ENCODE results near the gene ALDH8A1.

The ALDH8A1 gene

DNA sequence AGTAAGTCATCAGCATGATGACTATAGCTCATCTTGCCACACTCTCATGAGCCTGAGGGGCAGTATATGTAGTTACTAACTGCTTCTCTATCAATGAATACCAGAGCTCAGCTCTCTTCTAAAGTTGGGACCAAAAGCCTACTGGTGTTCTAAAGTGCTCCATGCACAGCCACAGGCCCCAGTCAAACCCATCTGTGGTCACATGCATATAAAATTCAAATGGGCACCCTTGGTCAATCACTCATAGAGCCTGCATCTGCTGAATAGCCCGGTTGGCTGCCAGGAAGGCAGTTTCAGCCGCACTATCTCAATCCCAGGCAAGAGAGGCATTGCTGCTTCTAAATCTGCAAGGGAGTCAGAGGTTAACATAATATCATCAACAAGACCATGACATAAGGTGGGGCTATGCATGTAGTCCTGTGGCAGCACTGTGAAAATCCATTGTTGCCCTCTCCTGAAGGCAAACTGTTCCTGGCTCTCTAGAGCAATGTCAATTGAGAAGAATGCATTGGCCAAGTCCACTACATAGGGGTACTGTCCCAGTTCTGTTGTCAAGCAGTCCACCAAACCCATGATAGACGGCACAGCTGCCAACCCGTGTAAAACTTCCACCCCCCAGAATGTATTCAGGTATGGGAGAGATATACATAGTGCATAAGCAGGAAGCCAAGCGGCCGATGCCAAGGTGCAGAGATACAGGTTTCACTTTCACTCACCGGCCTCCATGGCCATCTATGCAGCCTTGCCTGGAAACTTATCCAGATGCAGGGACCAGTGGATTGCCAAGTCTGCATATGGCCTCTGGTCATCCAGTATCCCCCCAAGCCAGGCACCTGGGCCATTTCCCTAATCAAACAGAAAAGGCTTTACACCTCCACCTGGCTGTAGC lies 76.2 kb downstream of the ALDH8A1 start:
- Histone ChIP-seq H3K4me1 (ENCODE audit: control insufficient read depth, insufficient read depth, low read length, poor library complexity, severe bottlenecking) (no peaks in the 10 kb centered on the region), H3K9me3 (ENCODE audit: control insufficient read depth, low read length) (peaks cover 6% of the 10 kb centered on the region), H3K4me3 (ENCODE audit: extremely low read depth, insufficient read depth, low read length, poor library complexity, severe bottlenecking) (no peak overlapping the region), H3K36me3 (ENCODE audit: control insufficient read depth, insufficient read depth, low read length) (no peaks in the 10 kb centered on the region), H3K27ac (ENCODE audit: low read depth, low read length, severe bottlenecking) (no peak overlapping the region)
- WGBS, 2 experiments (ENCODE audit: insufficient coverage in 2 of 2) = 82 to 88% methylated on average over 3 to 4 of the region's 7 CpGs

DNA sequence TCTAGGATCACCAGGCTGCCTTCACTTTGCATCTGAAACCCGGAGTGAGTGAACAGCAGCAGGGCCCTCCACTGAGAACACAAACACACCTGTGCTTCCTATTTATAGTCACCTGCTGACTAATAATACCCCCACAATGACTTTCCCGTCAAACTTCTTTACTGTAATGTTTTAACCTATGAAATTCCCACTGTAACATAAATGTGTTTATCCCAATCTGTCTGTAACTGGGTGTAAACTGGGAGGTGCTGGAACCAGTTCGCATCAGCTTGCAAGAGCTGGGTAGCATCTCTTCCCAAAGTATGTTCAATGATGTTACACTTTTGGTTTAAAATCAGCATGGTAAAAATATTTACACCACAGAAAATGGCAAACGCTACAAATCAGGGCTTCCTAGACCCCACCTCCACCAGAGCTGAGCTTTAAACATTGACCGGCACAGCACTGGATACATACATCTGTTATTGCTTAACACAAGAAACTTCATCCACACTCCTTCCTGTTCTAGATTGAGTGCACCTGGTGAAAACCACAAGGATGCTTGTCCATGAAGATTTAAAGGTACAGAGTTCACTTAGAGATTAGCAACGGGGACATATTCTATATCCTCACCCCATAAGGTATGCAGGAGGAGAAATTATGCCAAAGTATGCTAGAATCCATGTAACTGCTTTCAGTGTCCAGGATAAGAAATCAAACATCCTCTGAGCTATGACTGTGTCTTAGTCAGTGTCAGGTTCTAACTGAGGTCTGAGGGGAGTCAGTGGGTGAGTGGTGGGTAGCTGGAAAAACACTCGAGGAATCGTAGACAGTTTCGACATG lies 79.0 kb downstream of the ALDH8A1 start:
- no peak overlapping the region for H3K4me3 ChIP-seq (ENCODE audit: extremely low read depth, insufficient read depth, low read length, poor library complexity, severe bottlenecking)
- no peaks in the 10 kb centered on the region for H3K4me1 ChIP-seq (ENCODE audit: control insufficient read depth, insufficient read depth, low read length, poor library complexity, severe bottlenecking)
- H3K36me3 ChIP-seq (ENCODE audit: control insufficient read depth, insufficient read depth, low read length) = no peaks in the 10 kb centered on the region
- peaks cover 6% of the 10 kb centered on the region for H3K9me3 ChIP-seq (ENCODE audit: control insufficient read depth, low read length)
- no peak overlapping the region for H3K27ac ChIP-seq (ENCODE audit: low read depth, low read length, severe bottlenecking)
- WGBS, 2 experiments (ENCODE audit: insufficient coverage in 2 of 2) = 93 to 95% methylated on average over 6 of the region's 9 CpGs

DNA sequence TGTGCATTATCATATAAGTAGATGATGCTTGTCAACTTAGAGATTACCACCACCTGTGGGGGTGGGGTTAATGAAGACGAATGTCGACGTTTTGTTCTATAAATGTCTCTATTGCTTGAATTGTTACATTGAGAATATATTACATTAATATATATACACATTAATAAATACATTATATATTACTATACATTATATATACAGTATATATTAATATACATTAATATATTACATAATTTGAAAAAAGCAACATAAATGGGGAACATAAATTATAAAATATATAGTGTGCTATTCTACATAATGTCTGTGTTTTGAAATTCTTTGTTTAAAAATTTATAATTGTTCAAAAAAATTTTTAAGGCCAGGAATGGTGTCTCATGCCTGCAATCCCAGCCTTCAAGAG lies 81.1 kb downstream of the ALDH8A1 start:
- Histone ChIP-seq H3K27ac (ENCODE audit: low read depth, low read length, severe bottlenecking) (no peak overlapping the region), H3K9me3 (ENCODE audit: control insufficient read depth, low read length) (no peaks in the 10 kb centered on the region), H3K4me3 (ENCODE audit: extremely low read depth, insufficient read depth, low read length, poor library complexity, severe bottlenecking) (no peak overlapping the region), H3K36me3 (ENCODE audit: control insufficient read depth, insufficient read depth, low read length) (no peaks in the 10 kb centered on the region), H3K4me1 (ENCODE audit: control insufficient read depth, insufficient read depth, low read length, poor library complexity, severe bottlenecking) (no peaks in the 10 kb centered on the region)
- no CpG with 5 or more reads among the region's 3 CpGs for WGBS, 2 experiments (ENCODE audit: insufficient coverage in 2 of 2)

Measured in mesodermal cell (in vitro differentiated cells).